GM12878 (cell line): ENCODE results near the gene NCAN. TPM values are rescaled to one million over a fixed set of nuclear protein-coding genes. Genes with fewer than 3 reads are reported as not detected.
A peak's percentile ranks its signal among the peaks of the same experiment; 100 is the strongest.

Experiments
- BRCA1 ChIP-seq: IDR thresholded peaks from 2 replicates; pipeline ENCODE4 v1.6.1; 2011; ENCODE audit warnings: low read depth, low read length, improper control_type of control experiment
- CBFB ChIP-seq: IDR thresholded peaks from 2 replicates; pipeline ENCODE4 v1.6.1; 2016; ENCODE audit warnings: antibody characterized with exemption, low read depth
- CUX1 ChIP-seq: IDR thresholded peaks from 2 replicates; pipeline ENCODE4 v1.6.1; 2012; ENCODE audit warnings: improper control_type of control experiment, low read depth, low read length; ENCODE audit not compliant: insufficient replicate concordance
- DPF2 ChIP-seq: fragments of 450-650 bp; IDR thresholded peaks from 2 replicates; pipeline ENCODE4 v1.6.1; 2017; ENCODE audit warnings: mild to moderate bottlenecking
- FOXK2 ChIP-seq: fragments of 450-650 bp; IDR thresholded peaks from 2 replicates; pipeline ENCODE4 v1.6.1; 2017; ENCODE audit warnings: mild to moderate bottlenecking, moderate library complexity
- GABPA ChIP-seq: IDR thresholded peaks from 2 replicates; pipeline ENCODE4 v1.6.1; 2014; ENCODE audit warnings: antibody characterized with exemption, low read depth, mild to moderate bottlenecking, inconsistent platforms
- HCFC1 ChIP-seq: fragments of 150-350 bp; IDR thresholded peaks from 2 replicates; pipeline ENCODE4 v1.6.1; 2014; ENCODE audit warnings: low read length
- IKZF2 ChIP-seq, 2 experiments: fragments of 450-650 bp; IDR thresholded peaks; 2 replicates each; pipeline ENCODE4 v1.6.1; 2017; ENCODE audit warnings: mild to moderate bottlenecking in 2 of 2, moderate library complexity in 2 of 2
- PAX5 ChIP-seq: IDR thresholded peaks from 2 replicates; pipeline ENCODE4 v1.6.1; 2011; ENCODE audit warnings: low read depth, low read length, borderline replicate concordance
- PKNOX1 ChIP-seq: fragments of 450-650 bp; IDR thresholded peaks from 2 replicates; pipeline ENCODE4 v1.6.1; 2016; ENCODE audit warnings: mild to moderate bottlenecking
- POLR2AphosphoS5 ChIP-seq: IDR thresholded peaks from 2 replicates; pipeline ENCODE4 v1.6.1; 2011; ENCODE audit warnings: mild to moderate bottlenecking, low read length, inconsistent platforms
- REST ChIP-seq: IDR thresholded peaks from 2 replicates; pipeline ENCODE4 v1.6.1; 2012; ENCODE audit warnings: mild to moderate bottlenecking, low read depth, low read length
- SIX5 ChIP-seq: IDR thresholded peaks from 2 replicates; pipeline ENCODE4 v1.6.1; 2011; ENCODE audit warnings: mild to moderate bottlenecking, low read depth, low read length, moderate library complexity; ENCODE audit not compliant: severe bottlenecking
- TARDBP ChIP-seq: IDR thresholded peaks from 2 replicates; pipeline ENCODE4 v1.6.1; 2016; ENCODE audit warnings: borderline replicate concordance
- ZBTB33 ChIP-seq: fragments of 450-650 bp; IDR thresholded peaks from 2 replicates; pipeline ENCODE4 v1.6.1; 2017; ENCODE audit warnings: mild to moderate bottlenecking
- polyA plus RNA-seq, 11 experiments: library from polyadenylated mRNA; depleted of rRNA in 4 of 11; unstranded in 6 of 11; stranded (reverse) in 5 of 11; fragments of >200 nt; fragmentation: Nextera tagmentation in 4 of 11; fragmentation: Illumina TruSeq in 1 of 11; extraction: Ambion mirVana in 4 of 11; extraction: Trizol in 1 of 11; gene quantifications; 1 replicate in 1 of 11; 2 replicates in 10 of 11; pipeline versions ENCODE4 v1.2.1 to v1.2.3, GENCODE V29; 2011 to 2016; ENCODE audit warnings: inconsistent platforms in 2 of 11, missing spikeins in 2 of 11, low read depth in 1 of 11
- total RNA-seq, 4 experiments: library from RNA; depleted of rRNA in 3 of 4; stranded (reverse); fragments of >200 nt in 3 of 4; fragmentation: Illumina TruSeq in 1 of 4; extraction: Trizol in 1 of 4; gene quantifications; 2 replicates each; pipeline versions ENCODE4 v1.2.1 to v1.2.3, GENCODE V29; 2013 to 2021
- TF ChIP-seq, protein P1 (sequence below): fragments of 450-650 bp; IDR thresholded peaks from 2 replicates; pipeline ENCODE4 v1.6.1; 2014; ENCODE audit warnings: mild to moderate bottlenecking
- TF ChIP-seq, protein P2 (sequence below): IDR thresholded peaks from 2 replicates; pipeline ENCODE4 v1.6.1; 2012; ENCODE audit warnings: low read depth, low read length, improper control_type of control experiment

NCAN gene
- total and polyA plus RNA-seq, 10 of the 15 experiments (the other 5 are each of a cell fraction or from before 2014, with no cell fraction given): 0.02 to 0.34 (median 0.12) TPM; not detected in 1

DNA sequence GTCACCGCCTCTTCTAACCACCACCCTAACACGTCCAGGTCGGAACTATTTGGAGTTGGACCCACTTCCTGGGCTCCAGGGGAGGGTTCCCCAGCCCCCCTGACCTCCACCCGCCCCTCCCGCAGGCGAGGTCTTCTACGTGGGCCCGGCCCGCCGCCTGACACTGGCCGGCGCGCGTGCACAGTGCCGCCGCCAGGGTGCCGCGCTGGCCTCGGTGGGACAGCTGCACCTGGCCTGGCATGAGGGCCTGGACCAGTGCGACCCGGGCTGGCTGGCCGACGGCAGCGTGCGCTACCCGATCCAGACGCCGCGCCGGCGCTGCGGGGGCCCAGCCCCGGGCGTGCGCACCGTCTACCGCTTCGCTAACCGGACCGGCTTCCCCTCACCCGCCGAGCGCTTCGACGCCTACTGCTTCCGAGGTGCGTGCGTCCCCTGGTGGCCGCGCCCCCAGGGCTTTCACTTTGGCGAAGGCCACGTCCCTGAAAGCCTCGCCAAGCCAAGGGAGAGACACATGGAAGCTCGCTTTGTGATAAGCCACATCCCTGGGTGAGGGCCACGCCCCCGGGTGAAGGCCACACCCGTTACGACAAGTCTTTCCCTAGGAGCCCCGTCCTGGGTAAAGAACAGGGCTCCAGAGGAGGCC is 13.2 kb downstream of the NCAN start (continued):
- TF ChIP-seq CUX1 (no peak), PKNOX1 (no peak), SIX5 (no peak), IKZF2 (IDR thresholded peaks at IDR 0.05) (no peak), GABPA (no peak), POLR2AphosphoS5 (no peak), HCFC1 (no peak), CBFB (no peak), FOXK2 (no peak), TARDBP (no peak), PAX5 (no peak), REST (no peak), DPF2 (peak; percentile 56; the same call in 1 of the 2 replicates), BRCA1 (no peak), ZBTB33 (no peak)
- TF ChIP-seq, protein P1, sequence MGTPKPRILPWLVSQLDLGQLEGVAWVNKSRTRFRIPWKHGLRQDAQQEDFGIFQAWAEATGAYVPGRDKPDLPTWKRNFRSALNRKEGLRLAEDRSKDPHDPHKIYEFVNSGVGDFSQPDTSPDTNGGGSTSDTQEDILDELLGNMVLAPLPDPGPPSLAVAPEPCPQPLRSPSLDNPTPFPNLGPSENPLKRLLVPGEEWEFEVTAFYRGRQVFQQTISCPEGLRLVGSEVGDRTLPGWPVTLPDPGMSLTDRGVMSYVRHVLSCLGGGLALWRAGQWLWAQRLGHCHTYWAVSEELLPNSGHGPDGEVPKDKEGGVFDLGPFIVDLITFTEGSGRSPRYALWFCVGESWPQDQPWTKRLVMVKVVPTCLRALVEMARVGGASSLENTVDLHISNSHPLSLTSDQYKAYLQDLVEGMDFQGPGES: no peak
- TF ChIP-seq, protein P2, sequence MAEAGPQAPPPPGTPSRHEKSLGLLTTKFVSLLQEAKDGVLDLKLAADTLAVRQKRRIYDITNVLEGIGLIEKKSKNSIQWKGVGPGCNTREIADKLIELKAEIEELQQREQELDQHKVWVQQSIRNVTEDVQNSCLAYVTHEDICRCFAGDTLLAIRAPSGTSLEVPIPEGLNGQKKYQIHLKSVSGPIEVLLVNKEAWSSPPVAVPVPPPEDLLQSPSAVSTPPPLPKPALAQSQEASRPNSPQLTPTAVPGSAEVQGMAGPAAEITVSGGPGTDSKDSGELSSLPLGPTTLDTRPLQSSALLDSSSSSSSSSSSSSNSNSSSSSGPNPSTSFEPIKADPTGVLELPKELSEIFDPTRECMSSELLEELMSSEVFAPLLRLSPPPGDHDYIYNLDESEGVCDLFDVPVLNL: no peak
